Transverse colon (tissue), 4 donors: ENCODE results near the gene FKBP5. TPM values are rescaled to one million over a fixed set of nuclear protein-coding genes. Genes with fewer than 3 reads are reported as not detected.

Experiments
- DNase-seq: peaks from one replicate; pipeline ENCODE4 v3.0.0-alpha.2; 2019
- H3K27ac ChIP-seq, 4 donors: fragments of 200-600 bp; sonication (generic); 2 replicates each; pipeline ENCODE4 v1.5.1; 2016 to 2018; ENCODE audit warnings: inconsistent platforms in 4 of 4
- H3K27me3 ChIP-seq: fragments of 200-600 bp; sonication (generic); 2 replicates; pipeline ENCODE4 v1.5.1; 2017; ENCODE audit warnings: inconsistent platforms
- H3K36me3 ChIP-seq, 4 donors: fragments of 200-600 bp; sonication (generic); 2 replicates each; pipeline ENCODE4 v1.5.1; 2017 to 2019; ENCODE audit warnings: inconsistent platforms in 4 of 4
- H3K4me1 ChIP-seq, 4 donors: fragments of 200-600 bp; sonication (generic); 2 replicates each; pipeline ENCODE4 v1.5.1; 2017 to 2020; ENCODE audit warnings: inconsistent platforms in 4 of 4
- H3K4me3 ChIP-seq, 4 donors: fragments of 200-600 bp; sonication (generic); 1 replicate in 1 of 4; 2 replicates in 3 of 4; pipeline versions ENCODE4 v1.5.1 to v1.6.1; 2017 to 2019; ENCODE audit warnings: inconsistent platforms in 4 of 4
- H3K9me3 ChIP-seq, 2 donors: fragments of 200-600 bp; sonication (generic); 2 replicates each; pipeline ENCODE4 v1.5.1; 2017 to 2019; ENCODE audit warnings: inconsistent platforms in 2 of 2
- EP300 ChIP-seq: sonication (generic); formaldehyde crosslinking; IDR thresholded peaks from one replicate; pipeline ENCODE4 v1.6.1; 2017; ENCODE audit warnings: antibody characterized with exemption, low read depth
- POLR2A ChIP-seq: fragments of 450-650 bp; IDR thresholded peaks from one replicate; pipeline ENCODE4 v1.6.1; 2016; ENCODE audit warnings: antibody characterized with exemption, mild to moderate bottlenecking, moderate library complexity
- POLR2AphosphoS5 ChIP-seq, 3 donors: sonication (generic); formaldehyde crosslinking; IDR thresholded peaks; one replicate each; pipeline ENCODE4 v1.6.1; 2016; ENCODE audit warnings: antibody characterized with exemption in 3 of 3
- WGBS, 2 donors: methylation state at CpG; one replicate each; pipeline ENCODE4 v1.1.5; 2018; ENCODE audit warnings: low coverage in 1 of 2; 5-methylcytosine and 5-hydroxymethylcytosine counted together
- in situ Hi-C, 4 donors: fragments of 200-750 bp; cut with MboI; loops; one replicate each; pipeline versions ENCODE4 v1.15.0 to v1.15.1; 2017; ENCODE audit warnings: low sequenced_read_pairs in 3 of 4, low pct_ligation_motif_present in 1 of 4, low pct_unique_long_range_greater_than_20kb in 1 of 4
- intact Hi-C: fragments of 100-400 bp; cut with DNase I; formaldehyde crosslinking; loops from one replicate; pipeline ENCODE4 v1.15.1; 2023; ENCODE audit warnings: low total_unique reads
- total RNA-seq, 4 donors: library from RNA; depleted of rRNA; stranded (reverse); fragments of >200 nt; gene quantifications; one replicate each; pipeline ENCODE4 v1.1.0, GENCODE V29; 2016
- TF ChIP-seq, protein P1 (sequence below), 5 experiments: fragments of 200-600 bp in 3 of 5; fragments of 450-650 bp in 2 of 5; sonication (generic) in 3 of 5; IDR thresholded peaks; 1 replicate in 2 of 5; 2 replicates in 3 of 5; pipeline ENCODE4 v1.5.1; 2016 to 2017; ENCODE audit warnings: antibody characterized with exemption in 5 of 5, inconsistent platforms in 3 of 5, mild to moderate bottlenecking in 2 of 5, moderate library complexity in 1 of 5

The FKBP5 gene
- total RNA-seq, 4 donors from 2014 or later: 82.8 to 299 (median 254) TPM

DNA sequence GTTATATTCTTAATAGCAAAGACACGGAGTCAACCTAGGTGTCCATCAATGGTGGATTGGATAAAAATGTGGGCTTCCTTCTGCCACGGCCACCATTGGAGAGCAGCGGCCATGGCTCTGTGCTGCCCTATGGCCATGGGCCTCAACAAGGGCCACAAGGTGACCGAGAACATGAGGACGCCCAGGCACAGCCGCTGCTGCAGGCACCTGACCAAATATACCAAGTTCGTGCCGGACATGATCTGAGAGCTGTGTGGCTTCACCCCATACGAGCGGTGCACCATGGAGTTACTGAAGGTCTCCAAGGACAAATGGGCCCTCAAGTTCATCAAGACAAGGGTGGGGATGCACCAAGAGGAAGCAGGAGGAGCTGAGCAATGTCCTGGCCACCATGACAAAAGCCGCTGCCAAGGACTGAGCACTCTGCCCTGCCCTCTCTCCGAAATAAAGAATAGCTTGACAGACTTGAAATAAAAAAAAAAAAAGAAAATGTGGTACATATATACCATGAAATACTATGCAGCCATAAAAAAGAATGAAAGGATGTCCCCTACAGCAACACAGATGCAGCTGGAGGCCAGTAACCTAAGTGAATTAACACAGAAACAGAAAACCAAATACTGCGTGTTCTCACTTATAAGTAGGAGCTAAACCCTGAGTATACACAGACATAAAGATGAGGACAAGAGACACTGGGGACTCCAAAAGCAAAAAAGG, 81.0 kb downstream of the FKBP5 start:
- H3K4me3 ChIP-seq: no peak overlapping the region
- peaks cover 0 to 55% (median 15%) of the 10 kb centered on the region in 4 donors for H3K36me3 ChIP-seq
- no peak overlapping the region for H3K27ac ChIP-seq
- no peaks in the 10 kb centered on the region for H3K27me3 ChIP-seq
- H3K4me1 ChIP-seq: peaks cover 13 to 23% (median 17%) of the 10 kb centered on the region in 4 donors
- H3K9me3 ChIP-seq: no peaks in the 10 kb centered on the region
- no peak for DNase-seq
- intact Hi-C loops (no loop called here), in situ Hi-C loops (no loop called here)
- TF ChIP-seq POLR2A (no peak), POLR2AphosphoS5 (IDR thresholded peaks at IDR 0.05) (no peak), EP300 (no peak)
- TF ChIP-seq, protein P1, sequence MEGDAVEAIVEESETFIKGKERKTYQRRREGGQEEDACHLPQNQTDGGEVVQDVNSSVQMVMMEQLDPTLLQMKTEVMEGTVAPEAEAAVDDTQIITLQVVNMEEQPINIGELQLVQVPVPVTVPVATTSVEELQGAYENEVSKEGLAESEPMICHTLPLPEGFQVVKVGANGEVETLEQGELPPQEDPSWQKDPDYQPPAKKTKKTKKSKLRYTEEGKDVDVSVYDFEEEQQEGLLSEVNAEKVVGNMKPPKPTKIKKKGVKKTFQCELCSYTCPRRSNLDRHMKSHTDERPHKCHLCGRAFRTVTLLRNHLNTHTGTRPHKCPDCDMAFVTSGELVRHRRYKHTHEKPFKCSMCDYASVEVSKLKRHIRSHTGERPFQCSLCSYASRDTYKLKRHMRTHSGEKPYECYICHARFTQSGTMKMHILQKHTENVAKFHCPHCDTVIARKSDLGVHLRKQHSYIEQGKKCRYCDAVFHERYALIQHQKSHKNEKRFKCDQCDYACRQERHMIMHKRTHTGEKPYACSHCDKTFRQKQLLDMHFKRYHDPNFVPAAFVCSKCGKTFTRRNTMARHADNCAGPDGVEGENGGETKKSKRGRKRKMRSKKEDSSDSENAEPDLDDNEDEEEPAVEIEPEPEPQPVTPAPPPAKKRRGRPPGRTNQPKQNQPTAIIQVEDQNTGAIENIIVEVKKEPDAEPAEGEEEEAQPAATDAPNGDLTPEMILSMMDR (IDR thresholded peaks at IDR 0.05): no peak
- WGBS, 2 donors: 13 to 84% methylated on average over 1 to 8 of the region's 13 CpGs

DNA sequence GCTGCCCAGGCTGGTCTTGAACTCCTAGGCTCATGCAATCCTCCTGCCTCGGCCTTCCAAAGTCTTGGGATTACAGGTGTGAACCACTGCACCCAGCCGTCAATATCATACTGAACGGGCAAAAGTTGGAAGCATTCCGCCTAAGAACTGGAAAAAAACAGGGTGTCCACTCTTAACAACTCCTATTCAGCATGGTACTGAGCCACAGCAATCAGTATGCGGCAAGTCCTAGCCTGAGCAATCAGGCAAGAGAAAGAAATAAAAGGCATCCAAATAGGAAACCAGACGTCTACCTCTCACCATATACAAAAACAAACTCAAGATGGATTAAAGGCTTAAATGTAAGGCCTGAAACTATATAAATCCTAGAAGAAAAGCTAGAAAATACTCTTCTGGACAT, 83.1 kb downstream of the FKBP5 start:
- DNase-seq: no peak
- Histone ChIP-seq H3K4me3 (no peak overlapping the region), H3K27me3 (no peaks in the 10 kb centered on the region), H3K4me1 (peaks cover 13 to 37% (median 28%) of the 10 kb centered on the region in 4 donors), H3K27ac (peak overlapping the region; percentile 25 to 44 (median 36)), H3K9me3 (no peaks in the 10 kb centered on the region), H3K36me3 (peaks cover 0 to 34% (median 9%) of the 10 kb centered on the region in 4 donors)
- intact Hi-C loops (no loop called here), in situ Hi-C loops (no loop called here)
- 96 to 100% methylated on average over 2 to 6 of the region's 6 CpGs for WGBS, 2 donors
- TF ChIP-seq, protein P1 (IDR thresholded peaks at IDR 0.05): no peak
- no peak for TF ChIP-seq POLR2A
- no peak for TF ChIP-seq POLR2AphosphoS5 (IDR thresholded peaks at IDR 0.05)
- TF ChIP-seq EP300: no peak

- no peak for DNase-seq
- WGBS, 2 donors: 92% methylated on average over 9 of the region's 9 CpGs; no CpG with 5 or more reads in 1 of the 2 donors
- Histone ChIP-seq H3K36me3 (peaks cover 0 to 18% (median 3%) of the 10 kb centered on the region in 4 donors), H3K27ac (peak overlapping the region; percentile 87 to 90 (median 88)), H3K4me1 (peaks cover 19 to 57% (median 41%) of the 10 kb centered on the region in 4 donors), H3K9me3 (no peaks in the 10 kb centered on the region), H3K27me3 (no peaks in the 10 kb centered on the region), H3K4me3 (no peak overlapping the region)
- in situ Hi-C loops: no loop called here
- TF ChIP-seq POLR2AphosphoS5 (IDR thresholded peaks at IDR 0.05): peak in 1 of 3 donors; percentile 2
- TF ChIP-seq POLR2A: no peak
- intact Hi-C loops: no loop called here
Observed at GRCh38 chr6:35603326-35604202, 85.2 kb downstream of the FKBP5 start.

DNA sequence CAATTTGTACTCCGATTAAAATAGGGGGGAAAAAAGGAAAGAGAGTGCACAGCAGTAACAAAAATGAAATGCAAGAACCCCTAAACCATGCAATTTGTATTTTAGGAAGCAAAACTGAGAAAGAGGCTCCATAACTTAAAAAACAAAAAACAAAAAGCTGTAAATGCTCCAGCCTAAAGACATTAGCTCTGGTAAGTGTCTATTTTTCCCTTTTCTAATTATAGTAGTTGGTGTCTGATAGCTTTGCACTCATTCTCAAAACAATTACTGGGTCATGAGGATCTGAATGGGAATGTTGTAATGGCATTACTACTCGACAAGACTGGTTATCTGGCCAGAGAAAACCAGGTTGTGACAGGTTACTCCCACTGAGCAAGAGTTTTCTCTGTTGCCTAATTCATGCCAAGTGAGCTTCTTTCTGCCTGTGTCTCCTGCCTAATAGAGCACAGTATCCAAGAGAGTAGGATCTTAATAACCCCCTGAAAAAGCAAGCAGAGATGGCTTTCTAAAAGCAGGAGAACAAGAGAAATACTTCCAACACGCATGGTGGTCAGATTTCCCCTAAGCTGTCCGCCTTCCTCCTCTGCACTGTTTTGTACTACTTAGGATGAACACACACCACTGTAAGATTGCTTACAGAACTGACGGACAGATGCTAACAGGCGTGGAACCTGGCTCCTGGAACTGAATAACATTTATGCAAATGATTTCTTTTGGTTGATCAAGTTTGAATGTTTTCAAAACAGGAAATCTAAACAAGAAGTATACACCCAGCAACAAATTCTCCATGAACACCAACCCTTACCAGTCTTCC, 86.4 kb downstream of the FKBP5 start:
- WGBS, 2 donors: 50 to 51% methylated on average over 3 to 6 of the region's 6 CpGs
- TF ChIP-seq POLR2A (peak; percentile 43), POLR2AphosphoS5 (IDR thresholded peaks at IDR 0.05) (no peak), EP300 (no peak)
- TF ChIP-seq, protein P1 (IDR thresholded peaks at IDR 0.05): no peak
- in situ Hi-C loops (no loop called here), intact Hi-C loops (loop anchor here (1.0 kb wide), 1 partner anchor 130 kb away; no protein-coding TSS in a partner anchor)
- DNase-seq: no peak
- no peaks in the 10 kb centered on the region for H3K27me3 ChIP-seq
- peak overlapping the region; percentile 87 to 90 (median 88) for H3K27ac ChIP-seq
- no peaks in the 10 kb centered on the region for H3K9me3 ChIP-seq
- H3K4me1 ChIP-seq: peaks cover 22 to 67% (median 46%) of the 10 kb centered on the region in 4 donors
- H3K4me3 ChIP-seq: no peak overlapping the region
- H3K36me3 ChIP-seq: peaks cover 0 to 6% (median 2%) of the 10 kb centered on the region in 4 donors
